K562 (cell line): ENCODE results near the gene BEST2. TPM values are rescaled to one million over a fixed set of nuclear protein-coding genes. Genes with fewer than 3 reads are reported as not detected.

Experiments
- ATF1 ChIP-seq, 2 experiments: fragments of 450-650 bp in 1 of 2; IDR thresholded peaks; 2 replicates each; pipeline ENCODE4 v1.6.1; 2016; ENCODE audit warnings: missing compliant biosample characterization in 1 of 2, missing genetic modification characterization in 1 of 2
- BHLHE40 ChIP-seq: IDR thresholded peaks from 2 replicates; pipeline ENCODE4 v1.6.1; 2011; ENCODE audit warnings: low read length, improper control_type of control experiment
- CBX2 ChIP-seq: fragments of 200-600 bp; sonication (generic); IDR thresholded peaks from one replicate; pipeline ENCODE4 v1.6.1; 2012; ENCODE audit warnings: mild to moderate bottlenecking, low read length, inconsistent platforms; ENCODE audit not compliant: insufficient read depth, poor library complexity, severe bottlenecking
- CBX3 ChIP-seq, 2 experiments: IDR thresholded peaks; 1 replicate in 1 of 2; 2 replicates in 1 of 2; pipeline ENCODE4 v1.6.1; 2012; ENCODE audit warnings: inconsistent platforms in 2 of 2, low read length in 2 of 2, borderline replicate concordance in 1 of 2, control low read depth in 1 of 2
- CHCHD3 ChIP-seq: fragments of 250-450 bp; sonication (Bioruptor Pico); IDR thresholded peaks from 2 replicates; pipeline ENCODE4 v2.1.2; 2022; ENCODE audit warnings: mild to moderate bottlenecking
- MAFF ChIP-seq: IDR thresholded peaks from 2 replicates; pipeline ENCODE4 v1.6.1; 2012; ENCODE audit warnings: low read length, improper control_type of control experiment
- MAZ ChIP-seq, 2 experiments: fragments of 450-650 bp in 1 of 2; sonication (generic) in 1 of 2; formaldehyde crosslinking; IDR thresholded peaks in 1 of 2; conservative IDR thresholded peaks in 1 of 2; 2 replicates each; pipeline versions ENCODE4 v1.4.0 to v1.5.0; 2020; ENCODE audit warnings: mild to moderate bottlenecking in 1 of 2, missing genetic modification reagents in 1 of 2
- NFIX ChIP-seq: fragments of 250-450 bp; sonication (Bioruptor Pico); IDR thresholded peaks from 2 replicates; pipeline ENCODE4 v1.4.0; 2020; ENCODE audit warnings: low read depth, mild to moderate bottlenecking, moderate library complexity
- OTX1 ChIP-seq: fragments of 450-650 bp; formaldehyde crosslinking; IDR thresholded peaks from 2 replicates; pipeline ENCODE4 v1.4.0; 2022; ENCODE audit warnings: mild to moderate bottlenecking
- RAD21 ChIP-seq, 2 experiments: fragments of 250-450 bp in 1 of 2; fragments of 450-650 bp in 1 of 2; sonication (Bioruptor Pico) in 1 of 2; formaldehyde crosslinking in 1 of 2; IDR thresholded peaks in 1 of 2; conservative IDR thresholded peaks in 1 of 2; 2 replicates each; pipeline versions ENCODE4 v1.4.0 to v1.8.0; 2020 to 2022; ENCODE audit warnings: mild to moderate bottlenecking in 2 of 2, moderate library complexity in 1 of 2
- RFX5 ChIP-seq: IDR thresholded peaks from 2 replicates; pipeline ENCODE4 v1.6.1; 2011; ENCODE audit warnings: low read depth, mild to moderate bottlenecking, improper control_type of control experiment, low read length
- SMAD1 ChIP-seq: fragments of 150-350 bp; IDR thresholded peaks from 2 replicates; pipeline ENCODE4 v1.6.1; 2014; ENCODE audit warnings: low read length, low read depth; ENCODE audit not compliant: partially characterized antibody
- SNIP1 ChIP-seq: fragments of 450-650 bp; IDR thresholded peaks from 2 replicates; pipeline ENCODE4 v1.7.1; 2017; ENCODE audit warnings: low read depth, mild to moderate bottlenecking
- SRF ChIP-seq, 2 experiments: fragments of 250-450, 450-650 bp in 1 of 2; sonication (Bioruptor Pico) in 1 of 2; sonication (generic) in 1 of 2; formaldehyde crosslinking; IDR thresholded peaks; 2 replicates each; pipeline versions ENCODE4 v1.5.0 to v1.5.1; 2020 to 2022; ENCODE audit warnings: mild to moderate bottlenecking in 1 of 2, missing genetic modification reagents in 1 of 2
- SRSF1 ChIP-seq: fragments of 200-400 bp; formaldehyde crosslinking; IDR thresholded peaks from 2 replicates; pipeline ENCODE4 v1.6.1; 2017; ENCODE audit warnings: mild to moderate bottlenecking, low read depth, low read length, moderate library complexity
- STAT5A ChIP-seq: IDR thresholded peaks from 2 replicates; pipeline ENCODE4 v1.6.1; 2012; ENCODE audit warnings: low read length, inconsistent platforms, borderline replicate concordance
- TARDBP ChIP-seq: fragments of 450-650 bp; IDR thresholded peaks from 2 replicates; pipeline ENCODE4 v1.6.1; 2016
- ZNF431 ChIP-seq: sonication (generic); formaldehyde crosslinking; IDR thresholded peaks from 2 replicates; pipeline ENCODE4 v1.8.0; 2022; ENCODE audit warnings: mild to moderate bottlenecking, missing genetic modification reagents
- ZNF696 ChIP-seq: fragments of 250-450 bp; sonication (Bioruptor Pico); conservative IDR thresholded peaks from 2 replicates; pipeline ENCODE4 v1.4.0; 2020; ENCODE audit warnings: mild to moderate bottlenecking, moderate library complexity
- polyA plus RNA-seq, 8 experiments: library from polyadenylated mRNA; depleted of rRNA in 4 of 8; stranded (reverse) in 5 of 8; unstranded in 3 of 8; fragments of >200 nt; fragmentation: Nextera tagmentation in 2 of 8; fragmentation: Illumina TruSeq in 1 of 8; extraction: Ambion mirVana in 2 of 8; extraction: Trizol in 1 of 8; gene quantifications; 2 replicates each; pipeline versions ENCODE4 v1.2.1 to v1.2.3, GENCODE V29; 2011 to 2014; ENCODE audit warnings: inconsistent platforms in 1 of 8, missing spikeins in 1 of 8
- total RNA-seq, 7 experiments: library from RNA; depleted of rRNA in 6 of 7; stranded (reverse); fragments of >200 nt in 6 of 7; fragmentation: Illumina TruSeq in 2 of 7; extraction: Trizol in 2 of 7; gene quantifications; 2 replicates each; pipeline versions ENCODE4 v1.2.1 to v1.2.3, GENCODE V29; 2011 to 2021; ENCODE audit warnings: low replicate concordance in 1 of 7
- TF ChIP-seq, protein P1 (sequence below), 2 experiments: IDR thresholded peaks; 2 replicates each; pipeline ENCODE4 v1.6.1; 2011; ENCODE audit warnings: borderline replicate concordance in 1 of 2, control low read depth in 1 of 2, low read depth in 1 of 2, low read length in 1 of 2, mild to moderate bottlenecking in 1 of 2, mixed read lengths in 1 of 2, moderate library complexity in 1 of 2; ENCODE audit not compliant: insufficient read depth in 1 of 2, insufficient read length in 1 of 2, poor library complexity in 1 of 2, severe bottlenecking in 1 of 2; ENCODE audit errors: extremely low read depth in 1 of 2
- TF ChIP-seq, protein P2 (sequence below): fragments of 200-800 bp; sonication (Bioruptor generic); IDR thresholded peaks from 2 replicates; pipeline ENCODE4 v1.6.1; 2017; ENCODE audit warnings: missing genetic modification characterization, missing compliant biosample characterization
- TF ChIP-seq, protein P3 (sequence below): fragments of 450-650 bp; IDR thresholded peaks from 2 replicates; pipeline ENCODE4 v1.6.1; 2016; ENCODE audit warnings: antibody characterized with exemption

The BEST2 gene
- total and polyA plus RNA-seq, 9 of the 15 experiments (the other 6 are each of a cell fraction or from before 2014, with no cell fraction given) = not detected

DNA sequence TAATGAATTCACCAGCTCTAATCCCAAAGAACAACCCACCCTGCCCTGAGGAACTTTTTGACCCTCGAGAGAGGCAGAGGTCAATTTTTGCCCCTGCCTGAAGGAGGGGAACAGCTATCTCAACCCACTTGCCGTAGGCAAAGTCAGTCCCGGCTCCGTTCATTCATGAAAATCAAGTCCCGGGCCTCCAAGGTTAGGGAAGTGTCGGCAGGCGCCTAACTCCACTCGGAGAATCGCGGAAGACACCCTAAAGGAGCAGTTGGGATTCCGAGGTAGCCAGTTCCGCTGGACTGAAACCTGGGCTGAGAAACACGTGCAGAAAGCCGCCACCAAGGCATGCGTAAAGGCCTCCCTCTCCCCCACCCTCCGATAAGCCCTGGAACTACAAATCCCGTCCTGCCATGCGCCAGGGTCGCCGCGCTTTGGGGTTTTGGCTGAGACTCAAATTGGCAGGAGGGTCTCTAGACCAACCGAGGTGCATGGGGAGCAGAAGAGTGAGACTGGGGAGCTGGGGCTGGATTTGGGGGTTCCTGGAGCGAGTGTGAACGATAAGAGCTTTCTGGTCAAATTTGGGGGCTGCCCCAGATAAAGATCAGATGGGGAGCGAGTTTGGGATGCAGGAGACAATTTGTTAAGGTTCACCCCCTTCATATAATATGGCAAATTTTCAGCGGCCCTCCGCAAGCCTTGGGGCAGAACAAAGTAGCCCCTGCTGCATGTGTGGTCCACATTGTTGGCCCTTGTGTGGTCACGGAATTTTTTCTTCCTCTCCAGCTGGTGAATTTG is 27.8 kb upstream of the BEST2 start, which contains the start of gene TNPO2 (continued):
- TF ChIP-seq ZNF696 (CRISPR knock-in tag) = no peak
- 0 out of 4 replicates have a peak, but pooled peaks of 1 of the 2 experiments have one; percentile 34 for TF ChIP-seq SRF (CRISPR knock-in tag; IDR thresholded peaks at IDR 0.05)
- TF ChIP-seq TARDBP = no peak
- no peak for TF ChIP-seq RFX5
- no peak for TF ChIP-seq STAT5A
- TF ChIP-seq BHLHE40 = peak; percentile 96
- TF ChIP-seq RAD21 (CRISPR knock-in tag; conservative IDR thresholded peaks at IDR 0.05 in 1 of 2, IDR thresholded peaks at IDR 0.05 in 1 of 2) = no peak
- peak; percentile 42 for TF ChIP-seq SMAD1
- peak; percentile 79 to 89 for TF ChIP-seq MAZ (CRISPR knock-in tag; conservative IDR thresholded peaks at IDR 0.05 in 1 of 2, IDR thresholded peaks at IDR 0.05 in 1 of 2)
- 0 out of 2 replicates have a peak, but pooled peaks have one; percentile 19 for TF ChIP-seq ZNF431
- TF ChIP-seq OTX1 = no peak
- TF ChIP-seq, protein P1, sequence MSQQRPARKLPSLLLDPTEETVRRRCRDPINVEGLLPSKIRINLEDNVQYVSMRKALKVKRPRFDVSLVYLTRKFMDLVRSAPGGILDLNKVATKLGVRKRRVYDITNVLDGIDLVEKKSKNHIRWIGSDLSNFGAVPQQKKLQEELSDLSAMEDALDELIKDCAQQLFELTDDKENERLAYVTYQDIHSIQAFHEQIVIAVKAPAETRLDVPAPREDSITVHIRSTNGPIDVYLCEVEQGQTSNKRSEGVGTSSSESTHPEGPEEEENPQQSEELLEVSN (IDR thresholded peaks at IDR 0.05; ENCODE audit: borderline replicate concordance in 1 of 2, extremely low read depth in 1 of 2, insufficient read depth in 1 of 2, insufficient read length in 1 of 2, low read depth in 1 of 2, low read length in 1 of 2, poor library complexity in 1 of 2, severe bottlenecking in 1 of 2) = peak; percentile 89 to 95
- TF ChIP-seq MAFF = 0 out of 2 replicates have a peak, but pooled peaks have one; percentile 1
- no peak for TF ChIP-seq ATF1 (CRISPR knock-in tag; IDR thresholded peaks at IDR 0.05)
- TF ChIP-seq ATF1 (tag; IDR thresholded peaks at IDR 0.05) = peak; percentile 57
- TF ChIP-seq, protein P2, sequence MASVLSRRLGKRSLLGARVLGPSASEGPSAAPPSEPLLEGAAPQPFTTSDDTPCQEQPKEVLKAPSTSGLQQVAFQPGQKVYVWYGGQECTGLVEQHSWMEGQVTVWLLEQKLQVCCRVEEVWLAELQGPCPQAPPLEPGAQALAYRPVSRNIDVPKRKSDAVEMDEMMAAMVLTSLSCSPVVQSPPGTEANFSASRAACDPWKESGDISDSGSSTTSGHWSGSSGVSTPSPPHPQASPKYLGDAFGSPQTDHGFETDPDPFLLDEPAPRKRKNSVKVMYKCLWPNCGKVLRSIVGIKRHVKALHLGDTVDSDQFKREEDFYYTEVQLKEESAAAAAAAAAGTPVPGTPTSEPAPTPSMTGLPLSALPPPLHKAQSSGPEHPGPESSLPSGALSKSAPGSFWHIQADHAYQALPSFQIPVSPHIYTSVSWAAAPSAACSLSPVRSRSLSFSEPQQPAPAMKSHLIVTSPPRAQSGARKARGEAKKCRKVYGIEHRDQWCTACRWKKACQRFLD (CRISPR knock-in tag) = peak; percentile 81; the same call in 1 of the 2 replicates
- TF ChIP-seq, protein P3, sequence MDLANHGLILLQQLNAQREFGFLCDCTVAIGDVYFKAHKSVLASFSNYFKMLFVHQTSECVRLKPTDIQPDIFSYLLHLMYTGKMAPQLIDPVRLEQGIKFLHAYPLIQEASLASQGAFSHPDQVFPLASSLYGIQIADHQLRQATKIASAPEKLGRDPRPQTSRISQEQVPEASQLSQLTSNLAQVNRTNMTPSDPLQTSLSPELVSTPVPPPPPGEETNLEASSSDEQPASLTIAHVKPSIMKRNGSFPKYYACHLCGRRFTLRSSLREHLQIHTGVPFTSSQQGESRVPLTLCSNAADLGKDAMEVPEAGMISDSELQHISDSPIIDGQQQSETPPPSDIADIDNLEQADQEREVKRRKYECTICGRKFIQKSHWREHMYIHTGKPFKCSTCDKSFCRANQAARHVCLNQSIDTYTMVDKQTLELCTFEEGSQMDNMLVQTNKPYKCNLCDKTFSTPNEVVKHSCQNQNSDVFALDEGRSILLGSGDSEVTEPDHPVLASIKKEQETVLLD = peak; percentile 79
- no peak for TF ChIP-seq SNIP1
- TF ChIP-seq CBX2 = no peak
- TF ChIP-seq CHCHD3 = no peak
- no peak for TF ChIP-seq SRSF1
- TF ChIP-seq CBX3 (IDR thresholded peaks at IDR 0.05; ENCODE audit: borderline replicate concordance in 1 of 2, low read length in 2 of 2) = peak in 1 of 2 experiments; percentile 24; a peak in 1 of 3 replicates
- TF ChIP-seq NFIX = no peak
